ENCODE results near the gene SMPD4. TPM values are rescaled to one million over a fixed set of nuclear protein-coding genes. Genes with fewer than 3 reads are reported as not detected.
"Not testable (repeated sequence)": the region's sequence is repeated elsewhere in the genome, so short reads cannot be mapped to it uniquely, and the experiment has no call there.

SMPD4 gene
- total and polyA plus RNA-seq, 4 experiments from 2014 or later = 26.1 to 51.5 (median 45.1) TPM

DNA sequence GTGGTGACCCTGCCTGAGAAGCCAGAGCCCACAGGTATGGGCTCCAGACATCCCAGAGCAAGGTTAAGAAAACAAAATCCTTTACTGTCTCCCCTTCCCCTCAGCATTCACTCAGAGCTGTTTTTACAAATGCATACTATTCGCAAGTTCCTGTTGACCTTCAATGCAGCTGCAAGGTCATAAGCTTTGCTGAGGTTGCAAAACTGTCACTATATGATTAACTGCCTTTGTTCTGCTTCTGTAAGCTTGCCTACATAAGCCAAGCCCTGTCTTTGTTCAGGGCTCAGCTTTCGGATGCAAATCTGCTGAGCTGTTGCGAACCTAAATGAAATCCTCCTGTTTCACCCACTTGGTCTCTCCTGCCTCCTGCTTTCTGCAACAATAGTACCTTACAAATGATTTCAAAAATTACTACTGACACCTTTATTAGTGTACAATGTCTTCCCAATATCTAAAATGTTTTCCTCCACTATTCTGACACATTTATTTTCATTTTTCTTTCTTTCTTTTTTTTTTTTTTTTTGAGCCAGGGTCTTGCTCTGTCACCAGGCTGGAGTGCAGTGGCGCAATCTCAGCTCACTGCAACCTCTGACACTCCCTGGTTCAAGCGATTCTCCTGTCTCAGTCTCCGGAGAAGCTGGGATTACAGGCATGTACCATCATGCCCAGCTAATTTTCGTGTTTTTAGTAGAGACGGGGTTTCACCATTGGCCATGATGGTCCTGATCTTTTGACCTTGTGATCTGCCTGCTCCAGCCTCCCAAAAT lies 78.6 kb downstream of the SMPD4 start:
- DNase-seq; CTCF ChIA-PET (ENCODE audit: partially characterized antibody); H3K27ac Mint-ChIP-seq; H3K27me3 Mint-ChIP-seq; POLR2A ChIA-PET (ENCODE audit: partially characterized antibody); H3K27ac ChIP-seq (ENCODE audit: low read depth, low read length); H3K9me3 ChIP-seq (ENCODE audit: control insufficient read depth in 1 of 2, low read length in 2 of 2); H3K4me1 ChIP-seq (ENCODE audit: insufficient read depth, low read length); H3K9me3 Mint-ChIP-seq; intact Hi-C loops (cut with micrococcal nuclease); H3K36me3 Mint-ChIP-seq; H3K27me3 ChIP-seq (ENCODE audit: insufficient read depth, low read length); H3K4me1 Mint-ChIP-seq; H3K36me3 ChIP-seq (ENCODE audit: insufficient read depth, low read length); H3K4me3 ChIP-seq (ENCODE audit: low read length in 2 of 2); H3K4me3 Mint-ChIP-seq: not testable (repeated sequence)

Other genes starting within 250 kb of the SMPD4 start
- gene RAB6C, start 201.9 kb downstream of the SMPD4 start, total RNA-seq = under 1 TPM in 1 of 2 experiments, not detected in 1; 0.11 TPM
- gene RAB6C, start 201.9 kb downstream of the SMPD4 start, polyA plus RNA-seq = not detected
- gene POTEF, start 52.4 kb downstream of the SMPD4 start, total RNA-seq = not detected
- gene POTEF, start 52.4 kb downstream of the SMPD4 start, polyA plus RNA-seq = under 1 TPM in 1 of 2 donors, not detected in 1; 0.16 TPM
- gene CCDC74B, start 36.5 kb downstream of the SMPD4 start, total RNA-seq = under 1 TPM; 0.12 to 0.30 TPM
- not detected for gene CCDC74B, start 36.5 kb downstream of the SMPD4 start, polyA plus RNA-seq
- gene MZT2B, start 660 bp upstream of the SMPD4 start, total RNA-seq = 100 to 1,000 TPM; 205 to 207 TPM
- gene MZT2B, start 660 bp upstream of the SMPD4 start, polyA plus RNA-seq = 100 to 1,000 TPM; 184 to 199 TPM
- not detected for gene TUBA3E, start 16.8 kb upstream of the SMPD4 start, total RNA-seq
- gene TUBA3E, start 16.8 kb upstream of the SMPD4 start, polyA plus RNA-seq = not detected
- 10 to 100 TPM; 72.6 to 73.9 TPM for gene IMP4, start 161.3 kb upstream of the SMPD4 start, total RNA-seq
- gene IMP4, start 161.3 kb upstream of the SMPD4 start, polyA plus RNA-seq = 10 to 100 TPM; 92.8 to 96.7 TPM
- 10 to 100 TPM; 54.9 to 67.2 TPM for gene PTPN18, start 174.5 kb upstream of the SMPD4 start, total RNA-seq
- 10 to 100 TPM; 30.9 to 66.1 TPM for gene PTPN18, start 174.5 kb upstream of the SMPD4 start, polyA plus RNA-seq

Measured in CD4-positive, alpha-beta memory T cell (primary cell).